HG03060 (cell line): ENCODE results near the gene HIPK4.
"Not testable (repeated sequence)": the region's sequence is repeated elsewhere in the genome, so short reads cannot be mapped to it uniquely, and the experiment has no call there.

Source experiments
- ATAC-seq: cut with Tn5 transposase; IDR thresholded peaks from one replicate; pipeline ENCODE4 v1.9.1; 2021; ENCODE audit warnings: low read depth, moderate number of reproducible peaks; ENCODE audit not compliant: unreplicated experiment

HIPK4 gene

GRCh38 chr19:40341601-40342482, 48.1 kb downstream of the HIPK4 start:
- no peak for ATAC-seq

- no peak for ATAC-seq
These were observed 50.8 kb downstream of the HIPK4 start for GRCh38 chr19:40339018-40339728.

- no peak for ATAC-seq
These were observed 52.4 kb downstream of the HIPK4 start for GRCh38 chr19:40337594-40337993.

GRCh38 chr19:40337107-40337506, 52.9 kb downstream of the HIPK4 start:
- no peak for ATAC-seq

GRCh38 chr19:40336601-40336900, 53.4 kb downstream of the HIPK4 start:
- ATAC-seq, result no peak

- ATAC-seq, result no peak
These were observed 54.0 kb downstream of the HIPK4 start for GRCh38 chr19:40335855-40336600.

- no peak for ATAC-seq
These were observed 54.9 kb downstream of the HIPK4 start for GRCh38 chr19:40335101-40335500.

- not testable (repeated sequence) for ATAC-seq
These were observed 56.9 kb downstream of the HIPK4 start for GRCh38 chr19:40333083-40333482.

- ATAC-seq, result no peak
These were observed 57.3 kb downstream of the HIPK4 start for GRCh38 chr19:40332669-40333068.

- ATAC-seq, result no peak
These were observed 58.9 kb downstream of the HIPK4 start for GRCh38 chr19:40331052-40331451.
